GM18870 (cell line): Measurements from ENCODE around the gene BRMS1.
"Not testable (repeated sequence)": the region's sequence is repeated elsewhere in the genome, so short reads cannot be mapped to it uniquely, and the experiment has no call there.

Experiments
- ATAC-seq: cut with Tn5 transposase; IDR thresholded peaks from one replicate; pipeline ENCODE4 v1.9.1; 2021; ENCODE audit warnings: moderate library complexity; ENCODE audit not compliant: unreplicated experiment

BRMS1 gene

GRCh38 chr11:66326261-66327111, 18.4 kb downstream of the BRMS1 start:
- ATAC-seq: no peak

- ATAC-seq: no peak
These were observed 19.6 kb downstream of the BRMS1 start for GRCh38 chr11:66325263-66325671.

GRCh38 chr11:66324664-66325063, 20.2 kb downstream of the BRMS1 start:
- ATAC-seq: no peak

- ATAC-seq: no peak
These were observed 21.2 kb downstream of the BRMS1 start for GRCh38 chr11:66323684-66324083.

- no peak for ATAC-seq
These were observed 22.0 kb downstream of the BRMS1 start for GRCh38 chr11:66322732-66323427.

- ATAC-seq: no peak
These were observed 23.3 kb downstream of the BRMS1 start for GRCh38 chr11:66321606-66322005.

GRCh38 chr11:66320748-66321147, 24.2 kb downstream of the BRMS1 start:
- not testable (repeated sequence) for ATAC-seq

- not testable (repeated sequence) for ATAC-seq
These were observed 24.6 kb downstream of the BRMS1 start for GRCh38 chr11:66320289-66320688.

- no peak for ATAC-seq
These were observed 26.3 kb downstream of the BRMS1 start for GRCh38 chr11:66318600-66318970.

GRCh38 chr11:66317723-66318599, 26.9 kb downstream of the BRMS1 start:
- ATAC-seq: no peak

- no peak for ATAC-seq
These were observed 27.6 kb downstream of the BRMS1 start for GRCh38 chr11:66317322-66317722.

GRCh38 chr11:66316849-66317251, 28.1 kb downstream of the BRMS1 start, which contains the start of gene CD248:
Gene CD248 (minus strand): TSS chr11:66317044. CDS start chr11:66317027, 17 bp downstream.
- ATAC-seq: no peak

- no peak for ATAC-seq
These were observed 28.7 kb downstream of the BRMS1 start for GRCh38 chr11:66315921-66316811.

- no peak for ATAC-seq
These were observed 29.4 kb downstream of the BRMS1 start for GRCh38 chr11:66315498-66315885.

GRCh38 chr11:66314561-66315497, 30.1 kb downstream of the BRMS1 start:
- ATAC-seq: no peak

- no peak for ATAC-seq
These were observed 30.8 kb downstream of the BRMS1 start for GRCh38 chr11:66314186-66314501.

GRCh38 chr11:66313321-66314185, 31.4 kb downstream of the BRMS1 start:
- no peak for ATAC-seq
